Lung (tissue), 12 donors: ENCODE data around the gene TCHP. TPM values are rescaled to one million over a fixed set of nuclear protein-coding genes. Genes with fewer than 3 reads are reported as not detected.

Source experiments
- ATAC-seq: fragments of 200-7000 bp; cut with Tn5 transposase; one replicate; pipeline ENCODE4 v1.9.1; 2020; ENCODE audit warnings: moderate number of reproducible peaks; ENCODE audit not compliant: insufficient read depth, low FRiP score
- DNase-seq, 3 donors: peaks; one replicate each; pipeline ENCODE4 v3.0.0-alpha.2; 2013 to 2017
- H3K27ac ChIP-seq, 2 donors: one replicate each; pipeline ENCODE4 v1.5.1; 2013; ENCODE audit warnings: mild to moderate bottlenecking in 2 of 2, moderate library complexity in 2 of 2, control low read depth in 1 of 2, inconsistent platforms in 1 of 2, low read depth in 1 of 2, low read length in 1 of 2
- H3K27me3 ChIP-seq, 3 donors: one replicate each; pipeline ENCODE4 v1.5.1; 2013; ENCODE audit warnings: low read length in 2 of 3; ENCODE audit not compliant: control insufficient read depth in 3 of 3, insufficient read depth in 3 of 3
- H3K36me3 ChIP-seq, 4 donors: one replicate each; pipeline ENCODE4 v1.5.1; 2013; ENCODE audit warnings: low read length in 4 of 4, mild to moderate bottlenecking in 1 of 4, moderate library complexity in 1 of 4; ENCODE audit not compliant: control insufficient read depth in 4 of 4, insufficient read depth in 4 of 4
- H3K4me1 ChIP-seq, 5 donors: one replicate each; pipeline ENCODE4 v1.5.1; 2013; ENCODE audit warnings: low read length in 5 of 5, mild to moderate bottlenecking in 2 of 5, moderate library complexity in 1 of 5; ENCODE audit not compliant: control insufficient read depth in 5 of 5, insufficient read depth in 5 of 5
- H3K4me3 ChIP-seq: one replicate; pipeline ENCODE4 v1.5.1; 2013; ENCODE audit warnings: mild to moderate bottlenecking, control low read depth, moderate library complexity
- H3K9ac ChIP-seq, 2 donors: one replicate each; pipeline ENCODE4 v1.5.1; 2013; ENCODE audit warnings: low read length in 2 of 2, control low read depth in 1 of 2; ENCODE audit not compliant: insufficient read depth in 1 of 2
- H3K9me3 ChIP-seq, 4 donors: one replicate each; pipeline ENCODE4 v1.5.1; 2013; ENCODE audit warnings: low read length in 3 of 4, mild to moderate bottlenecking in 1 of 4, moderate library complexity in 1 of 4; ENCODE audit not compliant: control insufficient read depth in 4 of 4, insufficient read depth in 3 of 4
- WGBS, 2 donors: extraction: QIAGEN DNeasy Blood & Tissue Kit; methylation state at CpG; one replicate each; pipeline ENCODE4 v1.1.7; 2013; 5-methylcytosine and 5-hydroxymethylcytosine counted together
- polyA plus RNA-seq, 2 donors: library from polyadenylated mRNA; stranded (reverse); fragments of 200-250 nt; gene quantifications; one replicate each; pipeline ENCODE4 v1.2.1, GENCODE V29; 2013
- total RNA-seq, 2 donors: library from RNA; depleted of rRNA in 1 of 2; stranded (reverse); fragments of >200 nt in 1 of 2; gene quantifications; one replicate each; pipeline ENCODE4 v1.2.1, GENCODE V29; 2014 to 2021
- TF ChIP-seq, protein P1 (sequence below): IDR thresholded peaks from 2 replicates; pipeline ENCODE4 v1.5.1; 2012; ENCODE audit warnings: mild to moderate bottlenecking; ENCODE audit errors: control extremely low read depth, extremely low read depth
- donor health status: control.
- donor health status: control.
- donor health status: Bipolar disorder and iron deficiency.
- donor health status: healthy.
- donor health status: DM: yes; HTN: yes; CAD: no.

TCHP gene
- total and polyA plus RNA-seq, 4 donors: 10.4 to 17.5 (median 12.0) TPM

DNA sequence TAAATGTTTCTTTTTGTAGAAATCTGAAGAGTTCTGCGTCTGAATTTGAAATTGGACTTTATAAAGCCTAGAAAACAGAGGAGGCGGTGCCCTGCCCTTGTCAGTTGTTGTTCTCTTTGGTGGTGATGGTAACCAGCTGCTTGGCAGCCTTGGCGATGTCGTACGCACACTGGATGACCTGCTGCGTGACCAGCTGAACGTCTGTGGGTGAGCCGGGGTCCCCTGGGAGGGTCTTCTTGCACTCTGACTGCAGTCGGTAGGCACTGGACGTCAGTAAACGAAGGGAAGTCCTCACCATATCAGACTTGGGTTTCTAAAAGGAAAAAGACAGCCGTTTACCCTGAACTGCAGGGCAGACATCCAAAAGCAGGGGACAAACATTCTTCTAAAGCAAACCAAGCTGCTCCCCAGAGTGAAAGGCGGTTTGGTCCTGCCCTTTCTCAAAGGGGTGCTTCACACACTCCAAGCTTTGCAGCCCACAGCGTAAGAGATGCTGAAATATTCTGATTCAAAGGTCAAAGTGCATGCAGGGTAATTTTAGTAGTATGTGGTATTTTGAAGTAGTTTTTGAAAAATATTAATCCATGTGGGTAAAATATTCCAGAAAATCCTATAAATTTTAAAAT is 32.9 kb downstream of the TCHP start:
- 77 to 84% methylated on average over 14 of the region's 14 CpGs for WGBS, 2 donors
- ATAC-seq: no peak
- H3K4me1 ChIP-seq: peaks cover 0 to 26% (median 11%) of the 10 kb centered on the region in 5 donors
- no peak overlapping the region for H3K4me3 ChIP-seq
- peak overlapping the region in 1 of 2 donors; percentile 51 for H3K27ac ChIP-seq
- no peak overlapping the region for H3K9ac ChIP-seq
- no peaks in the 10 kb centered on the region for H3K9me3 ChIP-seq
- H3K27me3 ChIP-seq: no peaks in the 10 kb centered on the region
- TF ChIP-seq, protein P1, sequence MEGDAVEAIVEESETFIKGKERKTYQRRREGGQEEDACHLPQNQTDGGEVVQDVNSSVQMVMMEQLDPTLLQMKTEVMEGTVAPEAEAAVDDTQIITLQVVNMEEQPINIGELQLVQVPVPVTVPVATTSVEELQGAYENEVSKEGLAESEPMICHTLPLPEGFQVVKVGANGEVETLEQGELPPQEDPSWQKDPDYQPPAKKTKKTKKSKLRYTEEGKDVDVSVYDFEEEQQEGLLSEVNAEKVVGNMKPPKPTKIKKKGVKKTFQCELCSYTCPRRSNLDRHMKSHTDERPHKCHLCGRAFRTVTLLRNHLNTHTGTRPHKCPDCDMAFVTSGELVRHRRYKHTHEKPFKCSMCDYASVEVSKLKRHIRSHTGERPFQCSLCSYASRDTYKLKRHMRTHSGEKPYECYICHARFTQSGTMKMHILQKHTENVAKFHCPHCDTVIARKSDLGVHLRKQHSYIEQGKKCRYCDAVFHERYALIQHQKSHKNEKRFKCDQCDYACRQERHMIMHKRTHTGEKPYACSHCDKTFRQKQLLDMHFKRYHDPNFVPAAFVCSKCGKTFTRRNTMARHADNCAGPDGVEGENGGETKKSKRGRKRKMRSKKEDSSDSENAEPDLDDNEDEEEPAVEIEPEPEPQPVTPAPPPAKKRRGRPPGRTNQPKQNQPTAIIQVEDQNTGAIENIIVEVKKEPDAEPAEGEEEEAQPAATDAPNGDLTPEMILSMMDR: no peak
- H3K36me3 ChIP-seq: peaks cover 23 to 35% (median 28%) of the 10 kb centered on the region in 4 donors
- DNase-seq: peak; percentile 76 to 87 (median 86)

- TF ChIP-seq, protein P1: no peak
- H3K27ac ChIP-seq: no peak overlapping the region
- no peak for ATAC-seq
- 79 to 80% methylated on average over 5 of the region's 5 CpGs for WGBS, 2 donors
- no peaks in the 10 kb centered on the region for H3K27me3 ChIP-seq
- no peak overlapping the region for H3K9ac ChIP-seq
- H3K9me3 ChIP-seq: no peaks in the 10 kb centered on the region
- peaks cover 0 to 22% (median 11%) of the 10 kb centered on the region in 5 donors for H3K4me1 ChIP-seq
- peaks cover 34 to 43% (median 37%) of the 10 kb centered on the region in 4 donors for H3K36me3 ChIP-seq
- H3K4me3 ChIP-seq: no peak overlapping the region
- DNase-seq: peak in 1 of 3 donors; percentile 33
Observed at GRCh38 chr12:109934026-109934425, 34.0 kb downstream of the TCHP start.

- no peak overlapping the region for H3K9ac ChIP-seq
- WGBS, 2 donors: 72 to 79% methylated on average over 5 of the region's 5 CpGs
Observed at GRCh38 chr12:109937371-109937770, 37.3 kb downstream of the TCHP start.

More at GRCh38 chr12:109937371-109937770, 37.3 kb downstream of the TCHP start:
- TF ChIP-seq, protein P1: no peak
- no peak for DNase-seq
- no peaks in the 10 kb centered on the region for H3K27me3 ChIP-seq
- H3K4me1 ChIP-seq: peaks cover 0 to 11% (median 1%) of the 10 kb centered on the region in 5 donors
- no peaks in the 10 kb centered on the region for H3K9me3 ChIP-seq
- ATAC-seq: no peak
- H3K36me3 ChIP-seq: peaks cover 19 to 34% (median 27%) of the 10 kb centered on the region in 4 donors
- no peak overlapping the region for H3K27ac ChIP-seq
- no peak overlapping the region for H3K4me3 ChIP-seq
